HG02840 (cell line): ENCODE results near the gene PTK6.
"Not testable (repeated sequence)": the region's sequence is repeated elsewhere in the genome, so short reads cannot be mapped to it uniquely, and the experiment has no call there.

Experiments
- ATAC-seq: cut with Tn5 transposase; IDR thresholded peaks from one replicate; pipeline ENCODE4 v1.9.1; 2021; ENCODE audit warnings: mild to moderate bottlenecking, moderate library complexity, moderate number of reproducible peaks; ENCODE audit not compliant: unreplicated experiment, low FRiP score

PTK6 gene

GRCh38 chr20:63484236-63484635, 52.9 kb downstream of the PTK6 start:
- no peak for ATAC-seq

- no peak for ATAC-seq
Observed at GRCh38 chr20:63483834-63484233, 53.3 kb downstream of the PTK6 start.

- no peak for ATAC-seq
Observed at GRCh38 chr20:63482021-63482587, 55.1 kb downstream of the PTK6 start.

- no peak for ATAC-seq
Observed at GRCh38 chr20:63481503-63481902, 55.7 kb downstream of the PTK6 start.

- not testable (repeated sequence) for ATAC-seq
Observed at GRCh38 chr20:63479695-63480419, 57.3 kb downstream of the PTK6 start.

GRCh38 chr20:63478346-63479302, 58.6 kb downstream of the PTK6 start:
- ATAC-seq = no peak
